Stimulated activated CD4-positive, alpha-beta T cell treated with anti-CD3 and anti-CD28 coated beads, Interleukin-2, amount 100 ng/mL, for 24 hours (primary cell): Measurements from ENCODE around the gene HEATR1.
"Not testable (repeated sequence)": the region's sequence is repeated elsewhere in the genome, so short reads cannot be mapped to it uniquely, and the experiment has no call there.

ENCODE experiments used
- DNase-seq, 2 donors: peaks; one replicate each; pipeline ENCODE4 v3.0.0-alpha.2; 2020

Gene HEATR1

DNA sequence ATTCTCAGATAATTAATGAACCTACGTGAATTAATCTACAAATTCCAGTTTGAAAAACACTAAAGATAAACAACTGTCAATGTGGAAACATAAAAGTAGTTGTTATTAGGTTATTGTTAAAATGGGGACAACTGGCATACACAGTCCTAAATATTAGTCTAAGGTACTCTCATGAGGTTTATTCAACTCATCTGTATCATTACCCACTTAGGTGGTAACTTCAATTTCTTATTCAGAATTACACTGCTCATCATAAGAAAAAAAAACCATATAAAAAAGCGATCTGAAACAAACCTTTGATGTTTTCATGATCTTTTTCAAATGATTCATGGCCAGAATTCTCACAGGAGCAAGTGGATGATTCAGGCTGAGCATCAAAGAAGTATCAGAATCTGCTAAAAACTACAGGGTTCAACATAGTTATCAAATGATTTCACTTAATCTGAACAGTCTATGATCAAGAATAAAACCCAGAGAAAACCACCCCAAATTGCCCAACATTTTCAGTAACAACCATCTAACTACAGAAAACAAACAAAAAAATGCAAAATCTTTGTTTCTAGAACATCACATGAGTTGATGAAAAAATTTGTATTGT is 13.7 kb downstream of the HEATR1 start:
- DNase-seq: no peak

GRCh38 chr1:236589531-236589930 is 14.8 kb downstream of the HEATR1 start:
- DNase-seq: no peak

DNA sequence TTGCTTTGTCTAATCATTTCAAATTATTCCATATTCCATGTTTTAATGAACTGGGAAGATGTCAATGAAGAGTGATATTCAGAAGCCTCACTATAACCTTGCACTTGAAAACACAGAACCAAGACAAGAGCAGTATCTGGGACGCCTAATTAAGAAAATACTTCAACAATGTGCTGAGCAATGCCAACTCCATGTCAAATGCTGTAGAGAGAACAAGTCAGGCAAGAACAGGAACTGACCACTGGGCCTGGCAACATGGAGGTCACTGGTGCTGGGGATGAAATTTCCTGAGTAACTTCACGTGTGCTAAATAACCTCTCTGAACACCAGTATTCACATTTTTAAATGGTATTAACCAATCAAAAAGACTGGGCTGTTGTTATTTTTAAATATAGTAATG is 22.8 kb downstream of the HEATR1 start:
- DNase-seq: no peak

- DNase-seq: not testable (repeated sequence)
Observed at GRCh38 chr1:236580404-236580803, 23.9 kb downstream of the HEATR1 start.

GRCh38 chr1:236578661-236579060 is 25.7 kb downstream of the HEATR1 start:
- no peak for DNase-seq

DNA sequence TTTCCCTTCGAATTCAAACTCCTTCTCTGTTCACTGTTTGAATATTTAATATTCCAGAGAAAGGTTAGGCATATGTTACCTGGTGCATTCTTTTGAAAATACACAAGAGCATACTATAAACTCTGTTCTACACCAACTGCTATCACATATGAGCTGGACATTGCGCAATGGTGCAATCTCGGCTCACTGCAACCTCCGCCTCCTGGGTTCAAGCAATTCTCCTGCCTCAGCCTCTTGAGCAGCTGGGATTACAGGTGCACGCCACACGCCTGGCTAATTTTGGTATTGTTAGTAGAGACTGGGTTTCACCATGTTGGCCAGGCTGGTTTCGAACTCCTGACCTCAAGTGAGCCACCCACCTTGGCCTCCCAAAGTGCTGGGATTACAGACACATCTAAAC is 27.3 kb downstream of the HEATR1 start:
- not testable (repeated sequence) for DNase-seq

GRCh38 chr1:236576004-236576403 is 28.3 kb downstream of the HEATR1 start:
- DNase-seq: no peak

GRCh38 chr1:236575523-236575922 is 28.8 kb downstream of the HEATR1 start:
- no peak for DNase-seq

DNA sequence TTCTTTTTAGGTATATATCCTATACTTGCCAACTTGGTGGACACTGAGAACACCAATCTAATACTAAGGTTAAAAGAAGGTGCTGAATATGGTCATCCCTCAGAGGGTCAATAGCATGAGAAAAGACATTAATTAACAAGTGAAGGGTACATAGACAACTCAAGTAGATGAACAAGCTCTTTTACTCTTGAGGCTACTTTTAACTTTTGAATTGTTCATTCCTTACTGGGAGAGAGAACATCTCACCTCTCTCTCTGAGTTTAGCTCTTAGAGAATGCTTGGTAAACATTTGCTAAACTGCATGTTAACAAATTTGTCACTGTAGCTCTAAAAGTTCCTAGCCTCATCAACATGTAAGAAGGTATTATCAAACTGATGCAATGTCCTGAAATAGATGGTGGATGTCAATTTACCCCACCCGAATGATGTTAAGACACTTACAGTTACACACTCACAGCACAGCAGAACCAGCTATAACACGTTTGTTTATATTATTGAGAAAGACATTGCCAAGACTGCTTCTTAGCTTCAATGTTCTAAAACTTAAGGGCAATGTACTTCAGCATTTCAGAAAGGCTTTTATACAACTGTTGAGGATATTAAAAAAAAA is 35.9 kb downstream of the HEATR1 start:
- no peak for DNase-seq

- DNase-seq: no peak
Observed at GRCh38 chr1:236565530-236565929, 38.8 kb downstream of the HEATR1 start.

DNA sequence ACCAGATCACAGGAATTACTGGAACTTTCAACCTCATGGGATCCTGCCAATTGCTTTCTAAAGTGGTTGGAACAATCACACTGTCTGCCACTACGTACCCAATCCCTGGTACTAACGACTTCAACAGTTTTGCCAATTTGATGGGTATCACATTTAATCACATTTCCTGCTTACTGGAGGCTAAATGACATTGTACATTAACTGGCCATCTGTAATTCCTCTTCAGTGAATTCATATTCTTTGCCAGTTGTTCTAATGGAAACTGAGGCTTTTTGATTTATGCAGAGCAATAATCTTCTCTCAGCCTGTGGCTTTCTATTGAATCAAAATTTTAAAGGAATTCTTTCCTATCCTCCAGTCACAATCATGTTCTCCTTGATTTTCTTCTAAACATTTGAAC is 42.3 kb downstream of the HEATR1 start:
- no peak for DNase-seq

DNA sequence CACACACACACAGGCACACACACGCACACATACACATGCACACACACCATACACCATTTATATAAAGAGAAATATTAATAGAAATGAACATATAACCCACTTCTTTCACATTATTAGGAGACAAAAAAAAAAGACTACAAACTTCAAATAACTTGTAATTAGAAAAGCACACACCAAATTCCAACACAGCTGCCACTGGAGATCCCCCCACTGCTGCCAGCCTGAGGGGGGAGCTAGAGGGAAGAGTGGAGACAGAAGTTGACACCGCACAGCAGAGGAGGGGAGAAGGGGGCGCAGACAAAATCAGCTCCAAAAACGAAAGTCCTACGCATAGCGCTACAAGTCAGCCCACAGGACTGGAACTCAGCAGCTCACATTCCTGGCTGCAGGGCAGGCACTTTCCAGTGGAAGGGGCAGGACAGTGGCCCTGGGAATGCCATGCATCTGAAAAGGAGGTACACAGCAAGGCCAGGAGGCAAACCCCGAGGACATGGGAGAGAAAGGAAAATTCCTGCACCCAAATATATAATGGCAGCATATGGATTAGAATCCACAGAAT is 44.0 kb downstream of the HEATR1 start:
- no peak for DNase-seq

DNA sequence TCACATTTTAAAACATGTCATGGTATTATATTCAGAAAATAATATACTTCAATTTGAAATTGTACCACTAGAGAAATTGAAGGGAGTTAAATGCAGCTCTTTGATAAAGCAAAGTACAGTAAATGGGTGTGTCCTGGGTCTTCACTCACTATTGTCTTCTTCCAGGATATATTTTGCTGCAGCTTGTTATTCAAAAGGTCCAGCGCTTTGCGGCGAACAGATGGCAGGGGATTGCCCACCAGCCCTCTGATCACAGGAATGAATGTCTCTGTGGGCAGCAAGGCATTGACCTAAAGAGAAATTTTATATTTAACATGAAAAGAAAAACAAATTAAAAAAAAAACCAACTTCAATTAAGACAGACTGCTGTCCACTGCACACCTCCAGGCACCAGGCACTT is 45.5 kb downstream of the HEATR1 start:
- DNase-seq: no peak

DNA sequence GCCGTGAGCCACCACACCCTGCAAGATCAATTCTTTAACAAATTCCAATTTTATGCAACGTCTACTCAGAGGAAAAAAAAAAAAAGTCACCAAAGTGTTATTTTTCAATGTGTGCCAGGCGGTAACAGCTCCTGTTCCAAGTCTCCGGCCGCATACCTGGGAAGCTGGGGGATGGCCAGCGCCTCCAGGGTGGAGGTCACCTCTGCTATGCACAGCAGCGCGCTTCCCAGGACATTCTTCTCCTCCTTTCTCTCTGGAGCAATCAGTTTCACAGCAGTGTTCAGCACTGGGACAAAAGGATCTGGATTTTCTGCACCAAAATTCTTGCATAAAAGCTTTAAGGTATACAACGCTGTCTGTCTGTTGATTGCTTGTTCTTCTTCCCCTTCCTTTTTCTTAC is 46.2 kb downstream of the HEATR1 start:
- no peak for DNase-seq

DNA sequence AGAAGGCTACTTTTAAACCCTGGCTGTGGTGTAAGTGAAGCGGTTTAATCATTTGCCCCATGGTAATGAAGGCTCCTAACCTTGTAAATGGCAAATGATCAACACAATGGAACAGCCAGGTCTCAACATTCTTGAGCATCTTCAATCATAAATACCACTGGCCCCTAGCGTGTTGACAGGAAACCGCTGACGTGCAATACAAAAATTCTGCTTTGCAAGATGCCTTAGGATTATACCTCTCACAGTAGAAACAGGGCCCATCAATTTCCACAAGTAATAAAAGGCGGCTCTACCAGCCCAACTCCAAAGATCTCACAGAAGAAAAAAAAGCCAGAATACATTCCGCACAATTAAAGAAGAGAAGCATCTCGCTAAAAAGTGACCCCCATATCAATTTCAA is 47.7 kb downstream of the HEATR1 start:
- no peak for DNase-seq

DNA sequence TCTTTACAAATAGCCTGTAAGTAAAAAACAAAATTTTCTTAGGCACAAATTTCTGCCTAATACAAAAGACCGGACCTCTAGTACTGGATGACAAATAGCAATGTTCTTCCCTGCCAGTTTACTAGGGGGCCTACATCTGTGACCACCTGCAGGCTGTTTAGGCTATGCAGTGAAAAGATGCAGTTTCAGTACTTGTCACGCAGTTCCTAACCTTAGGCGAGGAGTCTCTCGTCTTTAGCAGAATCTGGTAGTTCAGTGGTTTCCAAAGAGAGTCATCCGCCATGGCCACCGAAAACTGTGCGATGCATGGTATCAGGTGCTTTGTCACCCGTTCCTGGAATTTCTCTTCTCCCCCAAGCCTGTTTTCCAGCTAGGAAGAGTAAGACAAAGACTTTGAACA is 50.9 kb downstream of the HEATR1 start:
- DNase-seq: no peak

DNA sequence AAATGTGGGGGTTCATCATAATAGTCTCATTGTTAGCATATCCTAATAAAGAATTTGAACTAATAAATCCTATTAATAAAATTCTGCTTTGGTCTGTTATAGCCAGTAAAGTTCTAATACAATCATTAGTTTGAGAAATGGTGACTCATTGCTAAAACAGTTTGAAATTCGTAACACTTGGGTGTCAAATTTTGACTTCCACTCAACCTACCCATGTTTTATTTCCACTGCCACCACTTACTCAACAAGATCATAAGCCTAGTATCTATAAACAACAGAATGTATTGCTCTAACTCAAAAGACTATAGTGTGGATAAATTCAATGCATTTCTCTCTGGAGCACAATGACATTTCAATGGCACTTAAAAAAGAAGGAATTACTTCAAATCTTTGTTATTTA is 51.4 kb downstream of the HEATR1 start:
- DNase-seq: no peak

GRCh38 chr1:236552096-236552495 is 52.2 kb downstream of the HEATR1 start:
- DNase-seq: no peak

- DNase-seq: no peak
Observed at GRCh38 chr1:236550961-236551851, 53.1 kb downstream of the HEATR1 start.

DNA sequence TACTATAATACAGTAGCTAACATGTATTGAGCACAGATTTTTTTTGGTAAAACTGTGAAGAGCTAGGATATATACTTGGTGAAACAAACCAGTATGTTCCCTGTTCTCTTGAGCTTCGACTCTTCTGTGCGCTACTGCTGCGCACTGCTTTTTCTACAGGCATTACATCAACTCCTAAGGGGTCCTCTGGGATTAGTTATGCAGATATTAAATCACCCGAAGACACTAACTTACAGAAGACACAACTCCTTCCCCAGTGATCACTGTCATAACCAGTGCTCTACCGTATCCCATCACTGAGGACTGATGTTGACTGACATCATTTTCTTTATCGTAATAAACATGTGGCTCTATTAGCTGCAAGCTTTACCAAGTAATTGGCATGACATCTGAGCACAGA is 55.9 kb downstream of the HEATR1 start:
- no peak for DNase-seq

DNA sequence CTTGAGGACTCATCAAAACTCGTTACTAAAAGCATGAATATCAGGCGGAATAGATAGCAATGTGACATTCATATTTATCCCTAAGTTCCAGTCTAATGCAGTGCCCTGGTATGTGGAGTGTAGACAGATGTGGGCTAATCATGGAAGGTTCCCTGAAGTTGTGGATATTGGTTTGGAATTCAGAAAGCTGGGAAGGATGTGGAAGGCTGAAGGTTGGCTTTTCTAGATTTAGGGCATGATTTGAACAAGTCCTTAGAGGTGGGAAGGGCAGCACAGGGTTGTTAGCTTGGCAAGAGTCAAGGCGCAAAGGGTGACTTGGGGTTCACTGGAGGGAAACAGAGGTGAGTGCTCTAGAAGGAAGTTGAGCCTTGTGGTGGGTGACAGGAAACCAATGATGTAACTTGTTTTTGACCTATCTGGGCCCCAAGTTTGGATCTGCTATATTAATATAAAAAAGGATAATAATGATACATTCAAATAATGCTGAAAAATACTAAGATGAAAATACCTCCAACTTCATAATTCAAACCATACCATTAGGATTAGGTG is 58.6 kb downstream of the HEATR1 start:
- DNase-seq: no peak

DNA sequence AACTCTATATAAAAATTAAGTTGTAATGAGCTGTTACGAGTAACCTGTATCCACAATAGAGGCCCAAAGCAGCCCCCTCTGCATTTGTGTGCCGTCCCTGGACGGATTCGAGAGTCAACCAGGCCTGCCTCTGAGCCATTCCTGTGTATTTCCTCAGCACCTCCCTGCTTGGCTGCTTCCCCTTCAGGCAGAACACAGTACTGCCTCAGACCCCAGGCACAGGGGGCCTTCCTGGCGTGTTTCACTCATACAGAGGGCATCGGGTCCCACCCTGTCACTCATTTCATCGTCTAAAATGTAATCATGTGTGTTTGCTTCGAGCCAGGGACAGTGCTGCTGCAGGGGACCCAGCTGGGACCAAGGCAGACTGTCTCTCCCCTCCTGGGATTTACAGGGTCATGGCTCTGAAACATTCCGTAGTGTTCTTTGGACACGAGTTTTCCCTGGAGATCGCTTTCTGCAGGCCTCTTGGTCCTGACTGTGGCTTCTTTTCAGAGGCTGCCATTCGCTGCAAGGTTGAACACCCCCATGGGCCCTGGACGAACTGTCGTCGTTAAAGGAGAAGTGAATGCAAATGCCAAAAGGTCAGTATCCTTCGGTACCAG is 61.1 kb downstream of the HEATR1 start:
- no peak for DNase-seq

DNA sequence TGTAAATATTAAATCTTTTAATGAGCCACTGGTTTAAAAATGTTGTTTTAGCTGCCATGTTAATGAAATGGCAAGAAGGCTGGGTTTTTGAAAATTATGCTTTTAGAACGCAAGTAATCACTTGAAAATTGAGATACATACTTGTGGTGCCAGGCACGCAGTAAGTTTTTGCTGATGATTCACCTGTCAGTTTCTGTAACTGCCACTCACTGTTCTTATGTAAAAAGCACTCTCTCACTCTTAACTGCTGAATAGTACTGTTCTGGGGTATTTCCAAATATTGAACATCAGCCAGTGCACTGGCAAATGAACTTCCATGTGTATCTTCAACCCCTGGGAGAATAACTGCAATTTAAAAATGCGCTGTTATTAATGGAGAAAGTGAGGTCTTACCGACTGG is 62.6 kb downstream of the HEATR1 start:
- no peak for DNase-seq
